Breast epithelium (tissue), 4 donors: Measurements from ENCODE around the gene TRIM63. TPM values are rescaled to one million over a fixed set of nuclear protein-coding genes. Genes with fewer than 3 reads are reported as not detected.

Source experiments
- DNase-seq, 2 donors: peaks; one replicate each; pipeline ENCODE4 v3.0.0-alpha.2; 2019; ENCODE audit warnings: low spot score in 2 of 2
- H3K27ac ChIP-seq, 2 donors: fragments of 200-600 bp; sonication (generic) in 1 of 2; one replicate each; pipeline ENCODE4 v1.5.1; 2016 to 2019; ENCODE audit warnings: mild to moderate bottlenecking in 1 of 2
- H3K27me3 ChIP-seq, 2 donors: fragments of 200-600 bp; sonication (generic) in 1 of 2; one replicate each; pipeline versions ENCODE4 v1.5.1 to v1.6.0; 2017 to 2019; ENCODE audit warnings: control low read depth in 1 of 2, mild to moderate bottlenecking in 1 of 2
- H3K36me3 ChIP-seq: fragments of 200-600 bp; one replicate; pipeline ENCODE4 v1.5.1; 2019
- H3K4me1 ChIP-seq, 2 donors: fragments of 200-600 bp; sonication (generic); one replicate each; pipeline ENCODE4 v1.5.1; 2016 to 2019; ENCODE audit warnings: control low read depth in 1 of 2
- H3K4me3 ChIP-seq, 3 donors: fragments of 200-600 bp; sonication (generic); 1 replicate in 2 of 3; 2 replicates in 1 of 3; pipeline ENCODE4 v1.5.1; 2016 to 2019; ENCODE audit warnings: mild to moderate bottlenecking in 3 of 3, moderate library complexity in 2 of 3
- H3K9me3 ChIP-seq, 2 donors: fragments of 200-600 bp; sonication (generic) in 1 of 2; one replicate each; pipeline ENCODE4 v1.5.1; 2016 to 2019; ENCODE audit warnings: control low read depth in 1 of 2
- CTCF ChIP-seq, 3 donors: fragments of 450-650 bp; IDR thresholded peaks; one replicate each; pipeline ENCODE4 v1.5.1; 2016 to 2017; ENCODE audit warnings: antibody characterized with exemption in 3 of 3, mild to moderate bottlenecking in 3 of 3, moderate library complexity in 3 of 3
- POLR2A ChIP-seq: fragments of 450-650 bp; IDR thresholded peaks from one replicate; pipeline ENCODE4 v1.6.1; 2016; ENCODE audit warnings: antibody characterized with exemption, mild to moderate bottlenecking, moderate library complexity
- POLR2AphosphoS5 ChIP-seq, 3 donors: sonication (generic); formaldehyde crosslinking; IDR thresholded peaks; one replicate each; pipeline ENCODE4 v1.6.1; 2017; ENCODE audit warnings: antibody characterized with exemption in 3 of 3
- intact Hi-C: fragments of 100-400 bp; cut with DNase I; formaldehyde crosslinking; loops from one replicate; pipeline ENCODE4 v1.15.1; 2023; ENCODE audit warnings: low total_unique reads
- total RNA-seq, 3 donors: library from RNA; depleted of rRNA; stranded (reverse); fragments of >200 nt; gene quantifications; one replicate each; pipeline ENCODE4 v1.1.0, GENCODE V29; 2016

The TRIM63 gene
- total RNA-seq, 3 donors from 2014 or later = 2.2 to 4.0 TPM; not detected in 1

- Histone ChIP-seq H3K27me3 (no peaks in the 10 kb centered on the region), H3K9me3 (no peaks in the 10 kb centered on the region)
Observed at GRCh38 chr1:26027716-26028489, 39.5 kb downstream of the TRIM63 start.

GRCh38 chr1:26025517-26025916, 41.9 kb downstream of the TRIM63 start:
- Histone ChIP-seq H3K4me3 (no peak overlapping the region), H3K27ac (no peak overlapping the region), H3K9me3 (no peaks in the 10 kb centered on the region), H3K36me3 (no peaks in the 10 kb centered on the region), H3K4me1 (peaks cover 0 to 9% of the 10 kb centered on the region in 2 donors), H3K27me3 (no peaks in the 10 kb centered on the region)
- TF ChIP-seq POLR2A = no peak
- no peak for TF ChIP-seq CTCF (IDR thresholded peaks at IDR 0.05)
- no peak for TF ChIP-seq POLR2AphosphoS5 (IDR thresholded peaks at IDR 0.05)
- DNase-seq = no peak
- intact Hi-C loops = no loop called here

More at GRCh38 chr1:26027716-26028489, 39.5 kb downstream of the TRIM63 start:
- no peaks in the 10 kb centered on the region for H3K4me1 ChIP-seq
- H3K27ac ChIP-seq = no peak overlapping the region
- no peak for DNase-seq
- intact Hi-C loops = no loop called here
- H3K4me3 ChIP-seq = no peak overlapping the region
- no peaks in the 10 kb centered on the region for H3K36me3 ChIP-seq
- TF ChIP-seq POLR2AphosphoS5 (IDR thresholded peaks at IDR 0.05) (no peak), CTCF (IDR thresholded peaks at IDR 0.05) (no peak), POLR2A (no peak)

GRCh38 chr1:26025060-26025459, 42.4 kb downstream of the TRIM63 start:
- no peak for DNase-seq
- no peaks in the 10 kb centered on the region for H3K9me3 ChIP-seq
- no peak overlapping the region for H3K4me3 ChIP-seq
- H3K27ac ChIP-seq = no peak overlapping the region
- TF ChIP-seq POLR2A (no peak), POLR2AphosphoS5 (IDR thresholded peaks at IDR 0.05) (no peak), CTCF (IDR thresholded peaks at IDR 0.05) (no peak)
- intact Hi-C loops = no loop called here
- H3K36me3 ChIP-seq = no peaks in the 10 kb centered on the region
- H3K27me3 ChIP-seq = no peaks in the 10 kb centered on the region
- peaks cover 0 to 9% of the 10 kb centered on the region in 2 donors for H3K4me1 ChIP-seq

- no peak for TF ChIP-seq CTCF (IDR thresholded peaks at IDR 0.05)
Observed at GRCh38 chr1:26023826-26024225, 43.6 kb downstream of the TRIM63 start.

GRCh38 chr1:26023009-26023408, 44.4 kb downstream of the TRIM63 start:
- Histone ChIP-seq H3K27ac (no peak overlapping the region), H3K4me3 (peak overlapping the region in 1 of 3 donors; percentile 62), H3K9me3 (no peaks in the 10 kb centered on the region), H3K27me3 (no peaks in the 10 kb centered on the region), H3K4me1 (peaks cover 0 to 9% of the 10 kb centered on the region in 2 donors), H3K36me3 (no peaks in the 10 kb centered on the region)
- intact Hi-C loops = no loop called here
- TF ChIP-seq POLR2AphosphoS5 (IDR thresholded peaks at IDR 0.05) (no peak), POLR2A (no peak), CTCF (IDR thresholded peaks at IDR 0.05) (no peak)
- DNase-seq = no peak

More at GRCh38 chr1:26023826-26024225, 43.6 kb downstream of the TRIM63 start:
- Histone ChIP-seq H3K36me3 (no peaks in the 10 kb centered on the region), H3K4me3 (no peak overlapping the region), H3K4me1 (peaks cover 0 to 9% of the 10 kb centered on the region in 2 donors), H3K9me3 (no peaks in the 10 kb centered on the region), H3K27me3 (no peaks in the 10 kb centered on the region), H3K27ac (no peak overlapping the region)
- no peak for DNase-seq
- intact Hi-C loops = no loop called here
